Measurements from ENCODE around the gene VEZT.
"Not testable (repeated sequence)": the region's sequence is repeated elsewhere in the genome, so short reads cannot be mapped to it uniquely, and the experiment has no call there.

VEZT gene

GRCh38 chr12:95286713-95287112, 69.1 kb downstream of the VEZT start:
- DNase-seq, result no peak
- in situ Hi-C loops (cut with MboI; ENCODE audit: low pct_unique_long_range_greater_than_20kb, low sequenced_read_pairs), result no loop called here

DNA sequence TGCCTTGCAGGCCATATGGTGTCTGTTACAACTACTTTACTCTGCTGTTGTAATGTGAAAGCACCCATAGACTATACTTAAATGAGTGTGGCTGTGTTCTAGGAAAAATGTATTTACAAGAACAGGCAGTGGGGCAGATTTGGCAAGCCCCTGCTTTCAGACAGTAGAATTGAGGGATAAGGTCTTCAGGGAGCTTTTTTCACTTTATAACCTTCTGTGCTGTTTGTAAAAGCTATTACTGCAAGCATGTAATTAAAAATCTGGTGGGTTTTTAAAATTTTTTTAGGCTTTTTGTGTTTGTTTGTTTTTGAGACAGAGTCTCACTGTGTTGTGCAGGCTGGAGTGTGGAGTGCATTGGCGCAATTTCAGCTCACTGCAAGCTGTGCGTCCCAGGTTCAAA, 73.9 kb downstream of the VEZT start:
- DNase-seq, result no peak
- in situ Hi-C loops (cut with MboI; ENCODE audit: low pct_unique_long_range_greater_than_20kb, low sequenced_read_pairs), result no loop called here

- in situ Hi-C loops (cut with MboI; ENCODE audit: low pct_unique_long_range_greater_than_20kb, low sequenced_read_pairs), result no loop called here
- DNase-seq, result no peak
Observed at GRCh38 chr12:95298916-95299315, 81.3 kb downstream of the VEZT start.

- in situ Hi-C loops (cut with MboI; ENCODE audit: low pct_unique_long_range_greater_than_20kb, low sequenced_read_pairs), result no loop called here
- DNase-seq, result no peak
Observed at GRCh38 chr12:95300286-95300685, 82.7 kb downstream of the VEZT start.

- in situ Hi-C loops (cut with MboI; ENCODE audit: low pct_unique_long_range_greater_than_20kb, low sequenced_read_pairs), result no loop called here
- DNase-seq, result no peak
Observed at GRCh38 chr12:95303476-95303875, 85.9 kb downstream of the VEZT start.

DNA sequence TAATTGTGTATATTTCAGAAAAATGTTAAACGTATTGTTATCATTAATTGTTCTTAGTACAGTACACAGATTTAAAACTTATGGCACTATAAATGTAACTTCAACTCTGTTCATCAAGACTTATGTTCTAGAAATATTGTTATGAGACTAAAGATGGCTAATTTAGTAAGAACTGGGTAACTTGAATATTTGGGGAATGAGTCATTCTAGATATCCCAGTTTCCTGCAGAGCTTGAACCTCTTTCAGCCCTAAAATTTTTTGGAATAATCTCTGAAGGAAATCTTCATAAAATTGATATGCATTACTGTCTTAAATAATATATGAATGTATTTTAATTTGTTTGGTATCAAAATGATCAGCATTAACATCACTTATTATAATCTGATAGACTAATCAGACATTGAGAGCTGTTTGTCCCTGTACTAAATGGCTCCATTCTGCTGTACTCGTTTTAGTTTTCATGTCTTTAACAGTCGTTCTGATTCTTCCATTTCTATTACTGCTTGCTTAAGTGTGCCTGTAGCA, 87.1 kb downstream of the VEZT start:
- in situ Hi-C loops (cut with MboI; ENCODE audit: low pct_unique_long_range_greater_than_20kb, low sequenced_read_pairs), result no loop called here
- no peak for DNase-seq

DNA sequence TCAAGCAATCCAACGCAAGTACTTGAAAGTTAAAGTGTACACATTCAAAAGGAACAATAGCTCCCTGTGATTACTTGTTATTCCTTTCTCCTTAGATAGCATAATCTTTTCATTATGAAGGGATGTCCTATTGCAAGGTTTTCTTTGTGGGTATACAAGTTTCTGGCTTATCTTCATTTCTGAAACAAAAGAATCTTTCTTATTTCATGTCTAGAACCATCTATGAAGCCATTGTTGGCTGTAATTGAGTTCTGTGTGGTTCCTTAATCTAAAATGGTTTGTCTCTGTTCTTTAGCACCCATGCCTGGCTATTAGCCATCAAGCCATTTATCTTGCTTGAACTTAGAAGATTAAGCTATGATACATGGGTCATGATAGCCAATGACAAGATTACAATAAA, 95.0 kb downstream of the VEZT start:
- in situ Hi-C loops (cut with MboI; ENCODE audit: low pct_unique_long_range_greater_than_20kb, low sequenced_read_pairs), result no loop called here
- no peak for DNase-seq

DNA sequence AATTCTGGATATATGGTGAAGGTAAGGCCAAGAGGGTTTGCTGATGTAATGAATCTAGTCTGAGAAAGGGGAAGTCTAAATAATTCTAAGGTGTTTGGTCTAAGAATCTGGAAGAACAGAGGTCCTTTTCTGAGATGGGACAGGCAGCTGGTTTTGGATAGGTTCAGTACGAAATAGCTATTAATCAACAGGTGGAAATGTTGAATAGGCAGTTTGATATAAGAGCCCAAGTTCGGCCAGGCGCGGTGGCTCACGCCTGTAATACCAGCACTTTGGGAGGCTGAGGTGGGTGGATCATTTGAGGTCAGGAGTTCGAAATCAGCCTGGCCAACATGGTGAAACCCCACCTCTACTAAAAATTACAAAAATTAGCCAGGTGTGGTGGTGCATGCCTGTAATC, 97.1 kb downstream of the VEZT start:
- DNase-seq; in situ Hi-C loops (cut with MboI; ENCODE audit: low pct_unique_long_range_greater_than_20kb, low sequenced_read_pairs): not testable (repeated sequence)

GRCh38 chr12:95316798-95317197, 99.2 kb downstream of the VEZT start:
- in situ Hi-C loops (cut with MboI; ENCODE audit: low pct_unique_long_range_greater_than_20kb, low sequenced_read_pairs), result no loop called here
- no peak for DNase-seq

GRCh38 chr12:95318071-95318545, 100.5 kb downstream of the VEZT start:
- DNase-seq, result no peak
- in situ Hi-C loops (cut with MboI; ENCODE audit: low pct_unique_long_range_greater_than_20kb, low sequenced_read_pairs), result no loop called here

DNA sequence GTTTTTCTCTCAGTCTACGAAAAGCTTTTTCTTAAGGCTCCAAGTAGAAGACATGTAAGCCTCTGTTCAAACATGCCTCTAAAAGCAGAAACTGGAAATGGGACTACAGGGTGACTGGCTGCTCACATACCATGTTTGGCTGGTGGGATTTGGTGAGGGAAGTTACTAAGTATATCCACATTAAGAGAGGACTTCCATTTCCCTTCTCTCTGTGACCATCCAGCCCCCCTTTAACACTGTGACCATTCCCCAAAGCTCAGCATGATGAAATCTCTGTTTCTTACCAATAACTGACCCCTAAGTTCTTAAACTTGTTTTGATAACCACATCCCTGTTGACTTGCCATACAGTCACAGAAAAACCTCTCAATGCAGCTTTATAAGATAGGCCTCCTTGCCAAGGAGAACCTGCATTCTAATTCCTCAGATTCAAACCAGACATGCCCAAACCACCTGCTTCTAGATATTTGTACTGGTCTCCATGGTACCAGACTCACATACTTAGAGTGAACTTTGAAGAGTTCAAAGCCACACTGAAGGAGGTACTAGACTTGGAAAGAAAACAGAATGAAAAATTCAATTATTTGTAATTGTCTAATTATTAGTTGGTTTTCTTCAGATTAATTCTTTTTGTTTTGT, 102.2 kb downstream of the VEZT start:
- no peak for DNase-seq
- in situ Hi-C loops (cut with MboI; ENCODE audit: low pct_unique_long_range_greater_than_20kb, low sequenced_read_pairs), result no loop called here

DNA sequence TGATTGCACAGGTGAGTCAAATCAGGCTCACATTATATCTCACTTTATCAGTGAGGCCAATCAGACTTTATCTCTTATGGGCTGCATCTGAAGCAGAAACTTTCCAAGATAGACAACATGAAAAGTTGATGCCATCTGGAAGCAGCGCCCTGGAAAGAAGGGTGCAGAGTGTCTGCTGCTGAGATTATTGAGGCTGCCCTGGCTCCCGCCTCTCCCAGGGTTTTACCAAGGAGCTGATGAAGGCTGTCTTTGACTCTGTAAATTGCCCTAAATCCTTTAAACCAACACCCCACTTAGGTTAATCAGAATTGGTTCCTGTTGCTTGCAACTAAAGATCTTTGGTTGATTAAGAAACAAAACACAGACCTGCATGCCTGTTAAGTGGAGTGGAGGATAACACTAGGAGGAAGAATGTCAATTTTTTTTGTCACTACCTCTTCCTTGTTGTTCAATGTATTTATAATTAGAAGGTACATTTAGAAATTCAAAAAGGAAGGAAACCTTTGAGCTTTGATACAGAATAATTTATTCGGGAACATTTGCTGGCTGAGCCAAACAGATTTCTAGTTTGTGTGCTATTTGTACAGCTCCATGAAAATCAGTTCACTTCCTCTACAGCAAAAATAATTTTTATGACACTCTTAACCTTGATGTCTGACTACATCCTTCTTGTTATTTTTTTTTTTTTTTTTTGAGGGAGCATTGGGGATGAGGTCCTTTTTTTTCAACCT, 104.1 kb downstream of the VEZT start:
- no peak for DNase-seq
- in situ Hi-C loops (cut with MboI; ENCODE audit: low pct_unique_long_range_greater_than_20kb, low sequenced_read_pairs), result no loop called here

GRCh38 chr12:95322326-95322725, 104.7 kb downstream of the VEZT start:
- in situ Hi-C loops (cut with MboI; ENCODE audit: low pct_unique_long_range_greater_than_20kb, low sequenced_read_pairs), result no loop called here
- DNase-seq, result no peak

DNA sequence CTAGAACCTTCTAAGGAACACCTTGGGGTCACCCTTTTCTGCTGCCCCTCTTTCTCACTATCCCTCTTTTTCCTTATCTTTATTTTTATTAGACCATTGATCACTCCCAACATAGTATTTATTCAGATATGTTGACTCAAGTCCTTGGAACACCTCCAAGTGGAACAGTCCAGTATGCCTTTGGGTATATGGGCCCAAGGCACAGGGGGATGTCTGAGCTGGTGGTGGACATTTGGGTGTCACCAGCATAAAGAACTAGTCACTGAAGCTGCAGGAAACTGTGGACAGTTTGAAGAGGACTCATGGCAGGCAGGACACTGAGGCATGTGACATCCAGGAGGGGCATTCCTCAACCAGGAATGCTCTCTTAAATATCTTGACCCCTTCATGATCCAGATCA, 105.6 kb downstream of the VEZT start:
- in situ Hi-C loops (cut with MboI; ENCODE audit: low pct_unique_long_range_greater_than_20kb, low sequenced_read_pairs), result no loop called here
- DNase-seq, result no peak

- DNase-seq; in situ Hi-C loops (cut with MboI; ENCODE audit: low pct_unique_long_range_greater_than_20kb, low sequenced_read_pairs): not testable (repeated sequence)
Observed at GRCh38 chr12:95324246-95324645, 106.6 kb downstream of the VEZT start.

DNA sequence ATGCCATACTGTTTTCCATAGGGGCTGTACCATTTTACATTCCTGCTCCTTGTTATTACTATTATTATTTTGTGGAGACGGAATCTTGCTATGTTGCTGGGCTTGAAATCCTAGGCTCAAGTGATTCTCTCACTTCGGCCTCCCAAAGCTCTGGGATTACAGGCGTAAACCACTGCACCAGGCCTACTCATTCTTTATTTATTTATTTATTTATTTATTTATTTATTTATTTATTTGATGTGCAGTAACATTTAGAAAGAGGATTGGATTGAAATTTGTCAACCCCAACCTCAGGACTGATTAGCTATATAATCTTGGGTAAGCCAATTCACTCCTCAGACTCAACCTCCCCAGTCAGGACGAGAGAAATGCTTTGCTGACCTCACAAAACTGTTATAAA, 107.9 kb downstream of the VEZT start:
- no peak for DNase-seq
- in situ Hi-C loops (cut with MboI; ENCODE audit: low pct_unique_long_range_greater_than_20kb, low sequenced_read_pairs), result no loop called here

DNA sequence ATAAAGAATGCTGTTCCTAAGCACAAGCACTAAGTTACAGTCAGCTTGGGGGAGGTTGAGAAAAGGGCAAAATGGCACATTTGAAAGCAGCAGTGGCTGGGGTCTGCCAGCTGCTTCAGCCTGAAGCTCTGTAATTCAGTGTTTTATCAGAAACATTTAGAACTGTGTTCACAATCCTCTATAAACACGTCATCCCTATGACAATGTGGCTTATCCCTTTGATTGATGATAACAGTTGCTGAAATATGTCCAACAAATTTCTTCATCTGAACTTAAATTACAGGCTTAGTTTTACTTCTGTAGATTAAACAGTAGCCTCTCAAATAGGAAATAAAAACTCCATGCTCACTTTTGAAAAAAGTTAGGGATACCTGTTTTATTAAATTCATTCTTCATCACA, 108.8 kb downstream of the VEZT start:
- in situ Hi-C loops (cut with MboI; ENCODE audit: low pct_unique_long_range_greater_than_20kb, low sequenced_read_pairs), result no loop called here
- DNase-seq, result no peak

- in situ Hi-C loops (cut with MboI; ENCODE audit: low pct_unique_long_range_greater_than_20kb, low sequenced_read_pairs), result no loop called here
- no peak for DNase-seq
Observed at GRCh38 chr12:95326855-95327254, 109.2 kb downstream of the VEZT start.

DNA sequence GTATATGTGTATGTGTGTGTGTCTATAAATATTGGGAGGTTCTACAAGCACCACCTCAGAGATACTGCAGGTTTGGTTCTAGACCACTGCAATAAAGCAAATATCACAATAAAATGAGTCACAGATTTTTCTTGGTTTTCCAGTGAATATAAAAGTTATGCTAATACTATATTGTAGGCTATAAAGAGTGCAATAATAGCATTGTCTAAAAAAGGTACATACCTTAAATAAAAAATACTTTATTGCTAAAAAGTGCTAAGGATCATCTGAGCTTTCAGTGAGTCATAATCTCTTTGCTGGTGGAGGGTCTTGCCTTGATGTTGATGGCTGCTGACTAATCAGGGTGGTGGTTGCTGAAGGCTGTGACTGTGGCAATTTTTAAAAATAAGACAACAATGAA, 111.1 kb downstream of the VEZT start:
- in situ Hi-C loops (cut with MboI; ENCODE audit: low pct_unique_long_range_greater_than_20kb, low sequenced_read_pairs), result no loop called here
- no peak for DNase-seq

- no peak for DNase-seq
- in situ Hi-C loops (cut with MboI; ENCODE audit: low pct_unique_long_range_greater_than_20kb, low sequenced_read_pairs), result no loop called here
Observed at GRCh38 chr12:95335948-95336347, 118.3 kb downstream of the VEZT start.

Data from KBM-7 (cell line).